Endothelial cell of umbilical vein (primary cell): ENCODE data around the gene GLDC.

Experiments used
- CTCF ChIP-seq, 2 donors: IDR thresholded peaks; 1 replicate in 1 of 2; 2 replicates in 1 of 2; pipeline ENCODE4 v1.5.1; 2011; ENCODE audit warnings: low read length in 2 of 2, mild to moderate bottlenecking in 2 of 2, moderate library complexity in 2 of 2, control low read depth in 1 of 2, inconsistent platforms in 1 of 2, low read depth in 1 of 2; ENCODE audit not compliant: insufficient read depth in 1 of 2; ENCODE audit errors: extremely low read depth in 1 of 2
- EZH2 ChIP-seq: IDR thresholded peaks from 2 replicates; pipeline ENCODE4 v1.6.1; 2012; ENCODE audit warnings: borderline replicate concordance, low read depth, mild to moderate bottlenecking, moderate library complexity, low read length, inconsistent platforms; ENCODE audit not compliant: severe bottlenecking
- FOS ChIP-seq: IDR thresholded peaks from 2 replicates; pipeline ENCODE4 v1.6.1; 2011; ENCODE audit warnings: mild to moderate bottlenecking, low read length, moderate library complexity, borderline replicate concordance; ENCODE audit not compliant: insufficient read depth
- JUN ChIP-seq: IDR thresholded peaks from 2 replicates; pipeline ENCODE4 v1.6.1; 2011; ENCODE audit warnings: borderline replicate concordance, low read depth; ENCODE audit not compliant: insufficient read length, insufficient read depth
- MAX ChIP-seq: IDR thresholded peaks from 2 replicates; pipeline ENCODE4 v1.6.1; 2011; ENCODE audit not compliant: insufficient read depth, insufficient read length
- MYC ChIP-seq: IDR thresholded peaks from one replicate; pipeline ENCODE4 v1.6.1; 2011; ENCODE audit warnings: mild to moderate bottlenecking, low read depth, low read length
- POLR2A ChIP-seq: IDR thresholded peaks from 2 replicates; pipeline ENCODE4 v1.6.1; 2012; ENCODE audit warnings: low read depth, mild to moderate bottlenecking, control low read depth, low read length
- POLR2AphosphoS5 ChIP-seq: IDR thresholded peaks from 2 replicates; pipeline ENCODE4 v1.6.1; 2012; ENCODE audit warnings: low read depth, mild to moderate bottlenecking, control low read depth, low read length, moderate library complexity; ENCODE audit not compliant: insufficient read depth

GRCh38 chr9:6692433-6692832 lies 46.9 kb upstream of the GLDC start:
- TF ChIP-seq POLR2A (no peak), CTCF (IDR thresholded peaks at IDR 0.05; ENCODE audit: extremely low read depth in 1 of 2, insufficient read depth in 1 of 2, low read depth in 1 of 2, low read length in 2 of 2) (no peak), POLR2AphosphoS5 (no peak), MAX (no peak), EZH2 (no peak), MYC (no peak), FOS (no peak), JUN (no peak)
